Stimulated activated CD8-positive, alpha-beta memory T cell treated with anti-CD3 and anti-CD28 coated beads, Interleukin-4, amount 100 ng/mL, for 48 hours (primary cell): ENCODE data around the gene CDYL2.

Source experiments
- DNase-seq: peaks from one replicate; pipeline ENCODE4 v3.0.0-alpha.2; 2020

Gene CDYL2

GRCh38 chr16:80583466-80583865 is 220.9 kb downstream of the CDYL2 start:
- DNase-seq = peak; percentile 69

- DNase-seq = peak; percentile 76
Measured at GRCh38 chr16:80580109-80580832, 224.1 kb downstream of the CDYL2 start.

GRCh38 chr16:80577485-80578280 is 226.7 kb downstream of the CDYL2 start:
- no peak for DNase-seq

GRCh38 chr16:80576343-80576912 is 228.0 kb downstream of the CDYL2 start:
- DNase-seq = no peak

GRCh38 chr16:80573700-80574120 is 230.7 kb downstream of the CDYL2 start:
- DNase-seq = no peak

GRCh38 chr16:80570106-80570478 is 234.3 kb downstream of the CDYL2 start:
- DNase-seq = no peak

GRCh38 chr16:80569440-80570105 is 234.8 kb downstream of the CDYL2 start:
- DNase-seq = peak; percentile 82

- DNase-seq = no peak
Measured at GRCh38 chr16:80564394-80564793, 240.0 kb downstream of the CDYL2 start.

GRCh38 chr16:80563066-80563465 is 241.3 kb downstream of the CDYL2 start:
- DNase-seq = no peak

GRCh38 chr16:80559369-80559768 is 245.0 kb downstream of the CDYL2 start:
- no peak for DNase-seq

- no peak for DNase-seq
Measured at GRCh38 chr16:80557037-80557436, 247.4 kb downstream of the CDYL2 start.

GRCh38 chr16:80556481-80556880 is 247.9 kb downstream of the CDYL2 start:
- no peak for DNase-seq

- DNase-seq = no peak
Measured at GRCh38 chr16:80554033-80554432, 250.4 kb downstream of the CDYL2 start.

- DNase-seq = no peak
Measured at GRCh38 chr16:80552277-80552676, 252.1 kb downstream of the CDYL2 start.
